ENCODE measurements around the gene MAJIN. TPM values are rescaled to one million over a fixed set of nuclear protein-coding genes. Genes with fewer than 3 reads are reported as not detected.

MAJIN gene
- total RNA-seq, 2 donors from 2014 or later: not detected

DNA sequence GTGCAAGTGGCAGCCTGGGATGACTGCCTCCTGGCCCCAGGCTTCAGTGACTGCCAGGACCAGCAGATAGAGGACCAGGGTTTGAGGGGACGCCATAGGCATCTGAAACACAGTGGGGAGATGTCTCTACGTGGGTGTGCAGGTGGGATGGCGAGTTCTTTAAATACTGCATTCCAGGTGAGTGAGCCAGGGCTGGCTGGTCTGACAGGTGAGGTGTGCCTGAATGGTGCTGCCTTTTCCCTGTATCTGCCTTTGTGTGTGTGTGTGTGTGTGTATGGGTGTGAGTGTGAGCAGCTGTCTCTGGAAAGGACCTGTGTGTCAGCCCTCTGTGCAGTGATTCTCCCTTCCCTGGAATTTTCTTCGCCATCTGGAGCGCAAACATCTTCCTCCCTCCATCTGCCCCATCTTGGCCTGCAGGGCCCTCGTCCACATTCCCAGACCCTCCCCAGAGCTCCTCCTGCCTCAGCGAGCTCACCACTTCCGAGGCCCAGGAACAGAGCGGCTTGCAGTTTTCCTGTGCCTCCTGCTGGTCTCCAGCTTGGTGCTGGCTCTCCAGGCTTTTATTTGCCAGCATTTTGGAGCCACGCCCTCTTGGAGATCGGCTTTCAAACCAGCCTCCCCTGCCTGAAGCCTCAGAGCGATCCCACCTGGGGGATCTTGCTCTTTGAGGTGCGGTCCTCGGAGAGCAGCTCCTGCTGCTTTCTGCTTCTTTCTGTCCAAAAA is 36.4 kb downstream of the MAJIN start, which contains the start of gene GPHA2:
Gene GPHA2, minus strand, starts transcription at position 535 of the 723 bp plus-strand sequence. Its CDS starts 433 bp downstream, at position 102.
- ATAC-seq (peak in 1 of 2 donors; percentile 31), DNase-seq (no peak)
- intact Hi-C loops (cut with DNase I): loop anchor here in 1 of 2 donors (10.0 kb wide), 1 partner anchor 69 kb away; no protein-coding TSS in a partner anchor

GRCh38 chr11:64934682-64935358 is 37.1 kb downstream of the MAJIN start:
- intact Hi-C loops (cut with DNase I): loop anchor here in 1 of 2 donors (10.0 kb wide), 1 partner anchor 70 kb away; no protein-coding TSS in a partner anchor
- ATAC-seq: peak in 1 of 2 donors; percentile 11

DNA sequence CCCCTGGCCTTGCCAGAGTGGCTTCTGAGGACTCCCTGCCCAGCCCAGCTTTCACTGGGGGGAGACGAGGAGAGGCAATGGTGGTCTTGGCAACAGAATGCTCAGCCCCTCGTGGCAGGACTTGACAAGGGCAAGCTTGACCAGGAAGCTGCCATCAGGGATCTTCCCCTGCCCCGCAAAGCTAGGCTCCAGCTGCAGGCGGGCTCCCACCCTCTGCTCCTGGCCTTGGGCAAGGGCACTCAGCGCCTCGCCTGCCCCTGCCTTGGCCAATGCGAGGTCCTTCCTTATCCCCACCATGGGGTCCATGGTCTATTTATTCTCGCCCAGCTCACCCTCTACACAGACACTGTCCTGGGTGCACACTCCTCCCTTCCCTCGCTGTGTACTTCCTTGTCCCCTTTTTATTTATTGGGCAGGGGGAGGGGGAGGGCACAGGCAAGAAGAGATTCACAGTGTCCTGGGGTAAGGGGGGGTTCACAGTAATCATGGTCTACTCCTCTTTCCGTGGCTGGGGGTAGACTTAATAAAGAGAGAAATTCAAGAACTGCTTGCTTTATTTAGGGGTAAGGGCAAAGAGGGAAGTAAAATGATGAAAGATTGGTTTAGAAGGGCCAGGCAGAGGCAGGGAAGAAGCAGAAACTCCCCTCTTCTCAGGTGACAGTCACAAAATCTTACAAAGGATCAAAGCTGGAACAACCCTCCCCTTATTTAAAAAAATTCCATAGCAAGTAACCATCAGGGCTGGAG is 37.8 kb downstream of the MAJIN start:
- intact Hi-C loops (cut with DNase I): loop anchor here in 1 of 2 donors (10.0 kb wide), 1 partner anchor 71 kb away; no protein-coding TSS in a partner anchor
- DNase-seq (no peak), ATAC-seq (no peak)

More at GRCh38 chr11:64934682-64935358, 37.1 kb downstream of the MAJIN start:
- no peak for DNase-seq

DNA sequence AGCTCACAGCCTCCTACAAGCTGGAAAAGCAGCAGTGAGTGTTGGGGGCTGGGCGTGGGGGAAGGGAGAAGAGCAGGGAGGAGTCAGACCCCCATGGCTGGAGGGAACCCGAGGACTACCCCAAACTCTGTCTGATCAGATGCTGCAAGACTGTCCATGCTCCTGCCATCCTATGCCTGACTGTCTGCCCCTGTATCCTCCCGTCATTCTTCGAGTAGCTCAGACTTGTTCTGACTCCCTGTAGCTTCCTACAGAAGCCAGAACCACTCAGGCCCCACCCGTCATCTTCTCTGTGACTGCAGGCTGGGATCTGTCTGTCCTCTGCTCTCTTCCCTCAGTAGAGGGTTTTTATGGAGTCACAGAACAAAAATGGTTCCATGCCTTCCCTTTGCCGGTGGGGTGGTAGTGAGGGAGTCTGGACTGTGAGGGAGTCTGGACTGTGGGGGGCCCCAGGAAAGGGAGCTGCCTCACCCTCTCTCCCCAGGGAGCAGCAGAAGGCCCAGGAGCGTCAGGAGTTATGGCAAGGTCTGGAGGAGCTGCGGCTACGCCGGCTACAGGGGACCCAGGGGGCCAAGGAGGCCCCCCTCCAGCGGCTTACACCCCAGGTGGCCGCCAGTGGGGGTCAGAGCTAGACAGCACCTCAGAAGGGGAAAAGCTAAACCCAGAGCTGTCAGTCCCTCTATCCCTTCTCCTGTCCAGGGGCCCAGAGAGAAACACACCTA is 38.5 kb downstream of the MAJIN start:
- ATAC-seq: no peak
- no peak for DNase-seq
- intact Hi-C loops (cut with DNase I): loop anchor here in 1 of 2 donors (10.0 kb wide), 1 partner anchor 71 kb away; no protein-coding TSS in a partner anchor

- DNase-seq (no peak), ATAC-seq (no peak)
- intact Hi-C loops (cut with DNase I): loop anchor here in 1 of 2 donors (10.0 kb wide), 1 partner anchor 72 kb away; no protein-coding TSS in a partner anchor
Observed at GRCh38 chr11:64932324-64932723, 39.6 kb downstream of the MAJIN start.

GRCh38 chr11:64931290-64931689 is 40.6 kb downstream of the MAJIN start:
- ATAC-seq (no peak), DNase-seq (no peak)
- intact Hi-C loops (cut with DNase I): loop anchor here in 1 of 2 donors (10.0 kb wide), 1 partner anchor 74 kb away; no protein-coding TSS in a partner anchor

DNA sequence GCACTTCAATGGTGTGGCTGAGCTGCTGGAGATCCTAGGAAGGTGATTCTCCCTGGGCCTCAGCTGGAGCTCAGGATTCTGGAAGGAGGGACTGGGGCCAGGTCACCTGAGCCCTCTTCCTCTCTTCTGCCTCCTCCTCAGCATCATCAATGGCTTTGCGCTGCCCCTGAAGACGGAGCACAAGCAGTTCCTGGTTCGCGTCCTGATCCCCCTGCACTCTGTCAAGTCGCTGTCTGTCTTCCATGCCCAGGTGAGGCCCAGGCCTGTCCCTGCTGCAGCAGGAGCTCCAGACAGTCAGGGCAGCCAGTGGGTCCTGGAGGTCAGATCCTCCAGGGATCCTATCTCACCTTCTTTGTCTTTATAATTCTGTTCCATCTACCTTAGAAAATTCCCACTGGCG is 41.6 kb downstream of the MAJIN start:
- DNase-seq: no peak
- ATAC-seq: no peak
- intact Hi-C loops (cut with DNase I): loop anchor here in 1 of 2 donors (10.0 kb wide), 1 partner anchor 74 kb away; no protein-coding TSS in a partner anchor

DNA sequence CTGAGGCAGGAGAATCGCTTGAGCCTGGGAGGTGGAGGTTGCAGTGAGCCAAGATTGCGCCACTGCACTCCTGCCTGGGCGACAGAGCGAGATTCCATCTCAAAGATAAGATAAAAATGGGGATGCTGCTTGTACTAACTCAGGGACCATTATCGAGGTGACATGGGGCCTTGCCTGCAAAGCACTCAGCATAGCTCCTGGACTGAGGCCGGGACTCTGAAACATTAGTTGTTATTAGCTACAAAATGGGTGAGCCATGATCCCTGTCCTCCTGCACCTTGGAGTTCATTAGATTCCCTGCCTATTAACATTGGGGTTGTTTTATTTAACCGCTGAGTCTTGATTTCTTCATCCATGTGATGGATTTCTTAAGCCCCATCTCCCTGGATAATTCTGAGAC is 42.3 kb downstream of the MAJIN start:
- intact Hi-C loops (cut with DNase I): loop anchor here in 1 of 2 donors (10.0 kb wide), 1 partner anchor 75 kb away; no protein-coding TSS in a partner anchor
- no peak for ATAC-seq

DNA sequence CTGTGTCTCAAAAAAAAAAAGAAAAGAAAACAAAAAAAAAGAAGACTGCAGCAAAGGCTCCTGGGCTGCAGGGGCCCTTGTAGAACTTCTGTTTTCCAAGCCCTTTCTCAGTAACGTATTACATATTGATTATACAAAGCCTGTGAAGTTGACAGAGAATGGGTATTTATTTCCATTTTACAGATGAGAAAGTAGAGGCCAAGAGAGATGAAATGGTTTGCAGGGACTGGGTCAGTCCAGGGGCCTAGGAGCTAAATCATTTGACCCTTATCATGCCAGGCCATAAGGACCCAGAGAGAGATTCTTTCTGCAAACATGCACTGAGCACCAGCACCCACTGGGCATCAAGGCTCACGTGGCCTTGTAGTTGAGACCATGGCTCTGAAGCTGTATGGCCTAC is 43.0 kb downstream of the MAJIN start:
- intact Hi-C loops (cut with DNase I): no loop called here
- no peak for ATAC-seq

More for the DNA sequence above, 42.3 kb downstream of the MAJIN start:
- no peak for DNase-seq

GRCh38 chr11:64926689-64927088 is 45.2 kb downstream of the MAJIN start:
- intact Hi-C loops (cut with DNase I): no loop called here
- DNase-seq: no peak
- ATAC-seq: no peak

More for the DNA sequence above, 43.0 kb downstream of the MAJIN start:
- DNase-seq: no peak

DNA sequence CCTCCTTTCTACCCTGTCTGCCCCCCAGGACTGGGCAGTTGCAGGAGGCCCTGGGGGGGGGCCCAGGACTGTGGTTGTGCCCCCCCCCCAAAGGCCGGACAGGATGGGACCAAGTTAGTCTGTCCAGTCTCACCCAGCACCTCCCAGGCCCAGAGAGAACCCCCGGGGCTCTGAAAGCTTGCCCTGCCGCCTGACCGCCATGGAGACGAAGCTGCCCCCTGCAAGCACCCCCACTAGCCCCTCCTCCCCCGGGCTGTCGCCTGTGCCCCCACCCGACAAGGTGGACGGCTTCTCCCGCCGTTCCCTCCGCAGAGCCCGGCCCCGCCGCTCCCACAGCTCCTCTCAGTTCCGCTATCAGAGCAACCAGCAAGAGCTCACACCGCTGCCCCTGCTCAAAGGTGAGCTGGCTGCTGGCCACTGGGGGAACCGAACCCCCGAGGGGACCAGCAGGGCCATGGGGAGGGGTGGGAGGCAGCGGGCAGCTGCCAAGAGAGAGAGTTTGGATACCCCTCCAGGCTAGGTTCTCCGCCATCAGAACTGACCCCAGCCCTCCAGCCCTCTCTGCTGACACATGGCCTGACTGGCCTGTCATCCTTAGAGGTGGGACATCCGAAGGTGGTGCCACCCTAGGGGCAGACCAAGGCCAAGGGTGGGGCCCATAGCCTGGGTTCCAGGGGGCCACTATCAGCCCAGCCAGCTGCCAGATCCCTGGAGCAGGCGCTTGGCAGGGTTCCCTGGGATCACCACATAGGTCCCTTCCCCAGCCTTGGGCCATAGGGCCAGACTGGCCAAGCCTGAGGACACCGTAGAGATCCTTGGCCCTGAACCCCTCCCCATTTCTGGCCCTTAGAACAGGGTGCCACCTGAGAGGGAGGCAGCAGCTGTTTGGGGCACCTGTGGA is 46.1 kb downstream of the MAJIN start:
- ATAC-seq (no peak), DNase-seq (peak; percentile 39)
- intact Hi-C loops (cut with DNase I): no loop called here

DNA sequence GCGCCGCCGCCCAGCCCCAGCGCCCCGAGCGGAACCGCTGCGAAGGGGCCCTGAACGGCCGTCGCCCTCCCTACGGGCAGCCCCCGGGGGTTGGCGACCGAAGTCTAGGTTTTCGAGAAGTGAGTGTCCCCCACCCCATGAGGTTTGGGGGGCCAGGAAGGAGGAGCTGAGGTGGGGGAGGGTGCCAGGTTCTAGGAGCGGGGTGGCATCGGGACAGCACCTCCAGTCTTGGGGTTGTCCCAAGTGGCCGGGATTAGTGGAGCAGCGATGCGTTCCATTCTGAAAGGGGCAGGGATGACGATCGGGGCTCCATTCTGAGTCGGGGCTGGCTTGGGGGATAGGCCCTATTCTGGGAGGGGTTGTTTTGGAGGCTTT is 47.0 kb downstream of the MAJIN start:
- peak; percentile 41 for DNase-seq
- intact Hi-C loops (cut with DNase I): no loop called here
- peak; percentile 4 to 8 for ATAC-seq

DNA sequence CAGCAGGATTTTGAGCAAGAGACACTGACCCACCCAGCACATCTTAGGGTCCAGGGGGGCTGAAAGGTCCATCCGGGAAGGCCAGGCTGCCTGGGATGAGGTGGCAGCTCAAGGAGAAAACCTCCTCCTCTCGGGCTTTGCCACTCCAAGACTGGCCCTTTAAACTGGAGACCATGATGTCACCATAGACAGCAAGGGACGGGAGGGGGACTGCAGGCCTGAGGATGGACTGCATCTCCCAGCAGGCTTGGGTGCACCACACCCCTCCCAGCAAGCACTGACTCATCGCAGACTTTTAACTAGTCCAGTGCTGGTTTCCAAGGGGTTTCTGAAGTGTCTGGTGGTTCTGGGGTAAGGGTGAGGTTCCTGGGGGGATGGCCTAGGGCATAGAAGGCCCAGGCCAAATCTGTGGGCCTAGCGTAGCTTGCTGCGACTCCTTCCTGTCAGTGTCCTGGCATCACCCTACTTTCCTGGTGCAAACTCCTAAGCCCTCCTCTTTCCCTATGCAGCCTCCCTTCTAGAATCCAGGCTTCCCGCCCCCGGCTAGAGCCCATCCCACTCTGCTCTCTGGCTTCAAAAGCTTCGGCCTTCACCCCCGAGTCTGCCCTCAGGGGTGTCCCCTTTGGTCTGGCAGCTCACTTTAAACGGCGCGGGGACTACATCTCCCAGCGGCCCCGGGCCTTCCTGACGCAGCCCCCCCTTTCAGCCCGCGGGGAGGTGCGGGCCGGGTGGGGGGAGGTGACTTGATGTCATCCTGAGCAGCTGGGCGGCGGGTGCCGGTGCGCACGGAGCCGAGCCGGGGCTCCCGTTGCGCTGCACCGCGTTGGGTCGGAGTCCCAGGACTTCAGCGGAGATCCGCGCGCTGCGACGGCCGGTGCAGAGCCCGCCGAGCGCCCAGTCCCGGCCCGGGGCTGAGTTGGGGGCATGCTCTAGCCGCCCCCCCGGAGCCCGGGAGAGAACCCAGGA is 47.7 kb downstream of the MAJIN start, which contains the start of gene PPP2R5B:
Gene PPP2R5B, plus strand, starts transcription at position 746 of the 966 bp plus-strand sequence. CDS start 1,046 bp downstream, outside the sequence.
- intact Hi-C loops (cut with DNase I): no loop called here
- peak; percentile 96 to 98 for ATAC-seq

DNA sequence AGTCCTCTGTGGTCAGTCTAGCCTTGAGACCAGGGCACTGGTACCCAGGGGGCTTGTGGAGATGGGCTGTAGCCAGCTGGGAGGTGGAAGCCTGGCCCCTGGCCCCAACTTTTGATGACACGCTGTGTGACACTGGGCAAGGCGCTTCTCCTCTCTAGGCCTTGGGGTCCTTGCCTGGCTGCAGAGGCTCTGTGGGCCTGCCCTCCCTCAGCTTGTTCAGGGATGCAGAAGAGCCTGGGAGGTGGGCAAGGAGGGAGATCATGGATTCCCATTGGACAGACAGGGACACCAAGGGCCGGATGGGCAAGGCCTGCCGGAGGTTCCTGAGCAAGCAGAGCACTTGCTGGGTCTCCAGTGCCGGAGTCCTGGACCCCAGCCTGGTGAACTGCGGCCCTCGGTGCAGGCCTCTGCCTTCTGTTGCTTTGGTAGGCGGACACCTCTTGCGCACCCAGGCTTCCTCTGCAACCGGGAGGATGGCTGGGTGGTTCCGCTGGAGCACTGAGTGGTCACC is 48.7 kb downstream of the MAJIN start:
- DNase-seq (no peak), ATAC-seq (no peak)
- intact Hi-C loops (cut with DNase I): no loop called here

More for the DNA sequence above, 47.7 kb downstream of the MAJIN start, which contains the start of gene PPP2R5B:
- DNase-seq: peak; percentile 95

GRCh38 chr11:64921384-64921783 is 50.5 kb downstream of the MAJIN start:
- ATAC-seq (no peak), DNase-seq (no peak)
- intact Hi-C loops (cut with DNase I): no loop called here

DNA sequence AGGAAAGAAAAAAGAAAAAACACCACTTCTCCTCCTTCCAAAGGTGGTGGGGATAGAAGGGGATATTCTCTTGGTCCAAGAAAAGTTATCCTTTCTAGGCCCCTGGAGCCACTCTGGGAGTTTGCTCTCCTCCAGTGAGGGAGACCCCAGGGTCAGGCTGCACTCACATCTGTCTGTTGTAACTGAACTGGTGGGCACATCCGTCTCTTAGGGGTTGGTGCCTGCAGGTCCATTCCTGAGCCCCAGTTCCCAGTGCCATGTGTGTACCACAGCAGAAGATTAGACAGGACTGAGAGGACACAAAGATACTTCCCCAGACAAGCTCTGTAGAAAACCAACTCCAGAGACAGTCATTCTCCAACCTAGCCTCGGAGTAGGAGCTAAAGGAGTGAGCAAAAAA is 51.8 kb downstream of the MAJIN start:
- ATAC-seq: no peak
- intact Hi-C loops (cut with DNase I): no loop called here
- no peak for DNase-seq

All from left cardiac atrium (tissue), 4 donors.